ENCODE data around the gene PXDN. TPM values are rescaled to one million over a fixed set of nuclear protein-coding genes. Genes with fewer than 3 reads are reported as not detected.

PXDN gene
- total RNA-seq, 1 donor from 2014 or later = 292 TPM

DNA sequence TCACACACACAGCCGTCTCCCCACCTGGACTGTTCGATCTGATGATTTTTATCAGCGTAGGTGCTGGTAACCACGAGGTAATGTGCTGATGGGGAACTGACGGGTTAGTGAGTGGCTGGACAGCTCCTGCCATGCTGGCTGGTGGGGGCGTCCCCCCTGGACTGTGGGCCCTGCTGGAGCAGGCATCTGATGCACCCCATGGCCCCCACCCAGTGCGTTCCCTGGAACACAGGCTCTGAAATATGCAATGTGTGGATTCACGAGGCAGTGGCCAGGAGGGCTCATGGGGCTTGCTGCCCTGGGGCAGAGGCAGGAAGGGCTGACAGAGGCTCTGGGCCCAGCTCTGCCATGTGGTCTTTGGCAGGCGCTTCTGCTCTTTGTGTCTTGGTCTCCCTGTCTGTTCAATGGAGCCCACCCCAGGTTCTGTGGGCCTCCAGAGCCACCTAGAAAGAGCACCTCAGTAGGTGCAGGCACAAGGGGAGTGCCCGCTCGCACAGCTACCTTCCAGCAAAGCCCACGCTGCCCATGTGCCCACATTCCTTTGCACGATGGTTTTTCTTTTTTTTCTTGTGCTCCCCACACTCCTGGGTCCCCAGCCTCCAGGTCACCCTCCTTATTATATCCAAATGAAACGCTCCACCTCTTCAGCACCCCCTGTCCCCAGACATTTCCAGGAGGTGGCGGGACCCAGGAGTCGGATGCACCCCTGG lies 10.3 kb upstream of the PXDN start:
- Mint-ChIP-seq H3K9me3 (peaks cover 6% of the 10 kb centered on the region), H3K4me3 (no peak overlapping the region), H3K27ac (no peak overlapping the region), H3K4me1 (peaks cover 32% of the 10 kb centered on the region), H3K36me3 (peaks cover 4% of the 10 kb centered on the region), H3K27me3 (ENCODE audit: low read depth) (peaks cover 7% of the 10 kb centered on the region)
- DNase-seq (ENCODE audit: low spot score in 2 of 2, unreplicated experiment in 2 of 2) = peak in 1 of 2 experiments; percentile 35
- TF ChIP-seq CTCF (IDR thresholded peaks at IDR 0.05; ENCODE audit: unreplicated experiment) = no peak

- H3K36me3 Mint-ChIP-seq = peaks cover 4% of the 10 kb centered on the region
- no peak for TF ChIP-seq CTCF (IDR thresholded peaks at IDR 0.05; ENCODE audit: unreplicated experiment)
- no peak overlapping the region for H3K27ac Mint-ChIP-seq
- H3K27me3 Mint-ChIP-seq (ENCODE audit: low read depth) = peaks cover 11% of the 10 kb centered on the region
- H3K9me3 Mint-ChIP-seq = peaks cover 6% of the 10 kb centered on the region
- H3K4me3 Mint-ChIP-seq = no peak overlapping the region
- peak in 1 of 2 experiments; percentile 28 for DNase-seq (ENCODE audit: low spot score in 2 of 2, unreplicated experiment in 2 of 2)
- peaks cover 32% of the 10 kb centered on the region for H3K4me1 Mint-ChIP-seq
These were observed 9.7 kb upstream of the PXDN start for GRCh38 chr2:1754046-1754445.

- TF ChIP-seq CTCF (IDR thresholded peaks at IDR 0.05; ENCODE audit: unreplicated experiment) = no peak
- H3K9me3 Mint-ChIP-seq = peaks cover 6% of the 10 kb centered on the region
- H3K36me3 Mint-ChIP-seq = peaks cover 4% of the 10 kb centered on the region
- peak in 1 of 2 experiments; percentile 30 for DNase-seq (ENCODE audit: low spot score in 2 of 2, unreplicated experiment in 2 of 2)
- no peak overlapping the region for H3K27ac Mint-ChIP-seq
- H3K4me3 Mint-ChIP-seq = no peak overlapping the region
- H3K27me3 Mint-ChIP-seq (ENCODE audit: low read depth) = peaks cover 22% of the 10 kb centered on the region
- peaks cover 24% of the 10 kb centered on the region for H3K4me1 Mint-ChIP-seq
These were observed 8.4 kb upstream of the PXDN start for GRCh38 chr2:1752751-1753150.

DNA sequence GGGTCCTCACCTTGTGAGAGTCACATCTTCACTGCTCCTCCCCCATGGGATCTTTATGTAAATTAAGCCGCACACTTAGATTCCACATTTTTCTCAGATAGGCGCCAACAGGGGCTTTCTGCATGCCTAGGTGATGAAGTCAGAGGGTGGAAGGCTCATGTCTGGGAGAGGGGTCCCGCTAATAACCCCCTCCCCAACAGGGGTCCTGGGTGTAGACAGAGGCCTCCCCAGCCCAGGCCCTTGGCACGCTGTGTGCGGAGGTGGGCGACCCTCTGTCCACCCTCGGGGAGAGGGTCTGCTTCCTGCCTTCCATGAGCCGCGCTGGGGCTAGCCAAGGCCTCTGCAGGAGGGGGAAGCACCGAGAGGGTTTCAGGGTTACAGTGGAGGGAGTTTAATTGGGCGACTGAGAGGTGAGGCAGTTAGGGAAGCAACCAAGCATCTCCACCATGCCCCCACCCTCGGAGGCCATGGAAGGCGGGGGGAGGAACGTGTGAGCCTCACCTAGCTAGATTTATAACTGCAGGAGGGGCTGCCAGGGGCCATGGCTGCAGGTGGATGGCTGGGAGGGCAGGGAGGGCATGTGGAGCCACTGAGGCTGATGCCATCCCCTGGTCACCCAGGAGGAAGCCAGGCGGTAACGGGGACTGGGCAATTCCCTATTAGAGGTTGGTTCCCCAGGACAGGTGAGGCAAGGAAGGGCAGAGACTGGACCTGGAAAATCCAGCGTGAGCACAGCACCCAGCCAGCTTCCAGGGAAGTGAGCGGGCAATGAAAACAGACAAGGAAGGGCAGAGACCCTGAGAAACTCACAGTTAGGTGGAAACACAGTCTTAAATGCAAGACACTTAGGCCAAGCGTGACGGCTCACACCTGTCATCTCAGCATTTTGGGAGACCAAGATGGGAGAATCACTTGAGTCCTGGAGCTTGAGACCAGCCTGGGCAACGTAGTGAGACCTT lies 7.7 kb upstream of the PXDN start:
- H3K9me3 Mint-ChIP-seq = peaks cover 6% of the 10 kb centered on the region
- DNase-seq (ENCODE audit: low spot score in 2 of 2, unreplicated experiment in 2 of 2) = peak in 1 of 2 experiments; percentile 35
- no peak overlapping the region for H3K4me3 Mint-ChIP-seq
- H3K27me3 Mint-ChIP-seq (ENCODE audit: low read depth) = peaks cover 25% of the 10 kb centered on the region
- TF ChIP-seq CTCF (IDR thresholded peaks at IDR 0.05; ENCODE audit: unreplicated experiment) = no peak
- peaks cover 23% of the 10 kb centered on the region for H3K4me1 Mint-ChIP-seq
- no peak overlapping the region for H3K27ac Mint-ChIP-seq
- peaks cover 4% of the 10 kb centered on the region for H3K36me3 Mint-ChIP-seq

DNA sequence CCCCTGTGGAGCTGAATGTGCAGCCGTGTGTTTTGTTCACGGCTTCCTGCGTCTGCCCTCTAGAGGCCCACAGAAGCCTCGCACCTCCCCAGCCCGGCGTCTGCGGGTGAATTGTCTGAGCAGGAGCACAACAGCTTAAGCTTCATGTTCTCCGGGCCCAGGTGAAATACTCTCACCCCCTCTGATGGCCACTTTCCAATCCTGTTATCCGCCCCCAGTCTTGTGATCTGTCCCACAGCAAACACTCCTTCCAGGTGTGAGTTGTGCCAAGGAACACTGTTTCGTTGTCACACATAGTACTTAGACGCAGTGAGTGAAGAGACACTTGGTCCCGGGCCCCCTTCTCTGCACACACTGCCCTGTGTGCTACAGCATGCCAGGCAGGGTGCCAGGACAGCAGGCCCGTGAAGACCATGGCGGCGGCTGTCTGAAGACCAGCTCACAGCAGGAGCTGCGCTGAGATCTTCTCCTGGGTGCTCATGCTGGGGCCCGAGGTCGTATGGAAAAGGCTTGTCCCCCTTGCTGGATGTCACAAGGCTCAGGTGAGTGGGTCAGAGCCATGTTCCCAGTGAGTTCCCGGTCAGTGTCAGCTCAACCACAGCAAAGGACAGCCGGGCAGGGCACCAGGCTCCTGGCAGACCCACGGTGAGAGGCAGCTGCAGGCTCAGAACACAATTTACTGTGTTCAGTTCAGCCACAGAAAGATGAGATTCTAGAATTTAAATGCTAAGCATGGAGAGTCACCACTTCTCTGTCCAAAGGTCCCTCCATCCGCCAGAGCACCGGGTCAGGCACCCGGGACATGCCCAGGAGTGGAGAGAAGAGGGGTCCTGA lies 6.8 kb upstream of the PXDN start:
- DNase-seq (ENCODE audit: low spot score in 2 of 2, unreplicated experiment in 2 of 2) = peak in 1 of 2 experiments; percentile 73
- H3K27ac Mint-ChIP-seq = peak overlapping the region; percentile 44
- H3K27me3 Mint-ChIP-seq (ENCODE audit: low read depth) = peaks cover 27% of the 10 kb centered on the region
- H3K4me3 Mint-ChIP-seq = no peak overlapping the region
- TF ChIP-seq CTCF (IDR thresholded peaks at IDR 0.05; ENCODE audit: unreplicated experiment) = peak; percentile 67
- peaks cover 20% of the 10 kb centered on the region for H3K4me1 Mint-ChIP-seq
- H3K9me3 Mint-ChIP-seq = peaks cover 6% of the 10 kb centered on the region
- H3K36me3 Mint-ChIP-seq = peaks cover 6% of the 10 kb centered on the region
